H1 (cell line): ENCODE data around the gene RIPOR2. TPM values are rescaled to one million over a fixed set of nuclear protein-coding genes. Genes with fewer than 3 reads are reported as not detected.
A peak's percentile ranks its signal among the peaks of the same experiment; 100 is the strongest.

Experiments used
- CTCF ChIA-PET: fragments of 300-600 bp; sonication (Branson Sonifier 250); formaldehyde crosslinking; loops from one replicate; lab custom pipeline; 2021; ENCODE audit not compliant: partially characterized antibody; lab: Charles Lee
- POLR2A ChIA-PET: fragments of 300-600 bp; sonication (Branson Sonifier 250); formaldehyde crosslinking; loops from one replicate; lab custom pipeline; 2021; ENCODE audit warnings: inconsistent platforms; ENCODE audit not compliant: partially characterized antibody; lab: Charles Lee
- DNase-seq, 2 experiments: peaks; one replicate each; pipeline versions ENCODE4 v3.0.0 to v3.0.0-alpha.2; 2010 to 2022; ENCODE audit warnings: low spot score in 2 of 2, low read depth in 1 of 2, mixed read lengths in 1 of 2
- FAIRE-seq: peaks from 2 replicates; lab custom pipeline; 2011; peaks lifted over from hg19 to GRCh38; lab: Jason Lieb, UNC
- H2AFZ ChIP-seq: 2 replicates; pipeline ENCODE4 v1.8.1; 2012; ENCODE audit warnings: low read length, inconsistent platforms
- H2AK5ac ChIP-seq: 2 replicates; pipeline ENCODE4 v1.6.1; 2013; ENCODE audit warnings: low read depth, low read length
- H2BK120ac ChIP-seq: replicated peaks from 2 replicates; pipeline ENCODE3; 2013; ENCODE audit warnings: low read depth, low read length, inconsistent platforms
- H2BK12ac ChIP-seq: 2 replicates; pipeline ENCODE4 v1.6.1; 2013; ENCODE audit warnings: low read depth, low read length
- H2BK15ac ChIP-seq: 2 replicates; pipeline ENCODE4 v1.6.1; 2013; ENCODE audit warnings: low read length
- H2BK20ac ChIP-seq: 2 replicates; pipeline ENCODE4 v1.6.1; 2013; ENCODE audit warnings: low read length
- H2BK5ac ChIP-seq: 2 replicates; pipeline ENCODE4 v1.6.1; 2013; ENCODE audit warnings: low read depth, low read length
- H3K14ac ChIP-seq: 2 replicates; pipeline ENCODE4 v1.6.1; 2013; ENCODE audit warnings: inconsistent platforms; ENCODE audit not compliant: insufficient read length
- H3K18ac ChIP-seq: 2 replicates; pipeline ENCODE4 v1.6.1; 2013; ENCODE audit warnings: low read length; ENCODE audit errors: extremely low read depth
- H3K23ac ChIP-seq: 2 replicates; pipeline ENCODE4 v1.6.1; 2013; ENCODE audit warnings: inconsistent platforms; ENCODE audit not compliant: insufficient read length
- H3K23me2 ChIP-seq: 2 replicates; pipeline ENCODE4 v1.6.1; 2013; ENCODE audit warnings: low read depth, low read length
- H3K27ac ChIP-seq: 2 replicates; pipeline ENCODE4 v1.6.1; 2011; ENCODE audit warnings: low read depth, low read length, inconsistent platforms
- H3K27me3 ChIP-seq, 4 experiments: replicated peaks in 1 of 4; 1 replicate in 1 of 4; 2 replicates in 3 of 4; pipeline versions ENCODE4 v1.6.1 to v1.8.1; 2011 to 2013; ENCODE audit warnings: low read length in 3 of 4, mild to moderate bottlenecking in 3 of 4, inconsistent platforms in 2 of 4, mixed read lengths in 2 of 4, moderate library complexity in 1 of 4; ENCODE audit not compliant: control insufficient read depth in 3 of 4, insufficient read depth in 3 of 4; ENCODE audit errors: extremely low read depth in 1 of 4
- H3K36me3 ChIP-seq, 4 experiments: 2 replicates each; pipeline versions ENCODE4 v1.6.1 to v1.8.1; 2011 to 2013; ENCODE audit warnings: mild to moderate bottlenecking in 4 of 4, low read length in 3 of 4, moderate library complexity in 2 of 4, control low read depth in 1 of 4, inconsistent platforms in 1 of 4; ENCODE audit not compliant: insufficient read depth in 4 of 4, control insufficient read depth in 2 of 4
- H3K4ac ChIP-seq: replicated peaks from 2 replicates; pipeline ENCODE3; 2013; ENCODE audit warnings: low read length, low read depth, mixed read lengths, inconsistent platforms; ENCODE audit not compliant: insufficient read length
- H3K4me1 ChIP-seq, 4 experiments: replicated peaks in 1 of 4; 1 replicate in 1 of 4; 2 replicates in 3 of 4; pipeline versions ENCODE4 v1.6.1 to v1.8.1; 2011 to 2013; ENCODE audit warnings: low read length in 3 of 4, inconsistent platforms in 2 of 4, mixed read lengths in 1 of 4; ENCODE audit not compliant: insufficient read depth in 4 of 4, control insufficient read depth in 3 of 4
- H3K4me2 ChIP-seq, 2 experiments: 2 replicates each; pipeline versions ENCODE4 v1.6.1 to v1.8.1; 2011 to 2013; ENCODE audit warnings: low read depth in 2 of 2, low read length in 2 of 2, control low read depth in 1 of 2, inconsistent platforms in 1 of 2, mild to moderate bottlenecking in 1 of 2; ENCODE audit not compliant: insufficient read depth in 1 of 2
- H3K4me3 ChIP-seq, 4 experiments: fragments of 200-600, 300-600 bp in 1 of 4; sonication (generic), shearing (Covaris generic), sonication (Bioruptor Twin) in 1 of 4; 2 replicates each; pipeline versions ENCODE4 v1.5.1 to v1.8.1; 2011 to 2016; ENCODE audit warnings: low read length in 4 of 4, low read depth in 3 of 4, control low read depth in 2 of 4, inconsistent platforms in 2 of 4, mild to moderate bottlenecking in 2 of 4, mixed read lengths in 1 of 4, moderate library complexity in 1 of 4; ENCODE audit not compliant: insufficient read depth in 2 of 4; ENCODE audit errors: extremely low read depth in 1 of 4
- H3K56ac ChIP-seq: replicated peaks from 2 replicates; pipeline ENCODE3; 2013; ENCODE audit warnings: low read depth, mild to moderate bottlenecking, mixed read lengths, low read length, inconsistent platforms; ENCODE audit not compliant: insufficient read length
- H3K79me1 ChIP-seq: 2 replicates; pipeline ENCODE4 v1.6.1; 2013; ENCODE audit warnings: low read depth, low read length, control low read depth
- H3K79me2 ChIP-seq, 2 experiments: 2 replicates each; pipeline versions ENCODE4 v1.6.1 to v1.8.1; 2012 to 2013; ENCODE audit warnings: low read length in 2 of 2, mild to moderate bottlenecking in 2 of 2, inconsistent platforms in 1 of 2; ENCODE audit not compliant: insufficient read depth in 2 of 2, control insufficient read depth in 1 of 2
- H3K9ac ChIP-seq, 4 experiments: replicated peaks in 1 of 4; 1 replicate in 1 of 4; 2 replicates in 3 of 4; pipeline versions ENCODE4 v1.6.1 to v1.8.1; 2011 to 2013; ENCODE audit warnings: low read depth in 3 of 4, low read length in 3 of 4, control low read depth in 2 of 4, mild to moderate bottlenecking in 2 of 4, moderate library complexity in 2 of 4, inconsistent platforms in 1 of 4; ENCODE audit errors: extremely low read depth in 1 of 4
- H3K9me3 ChIP-seq, 2 experiments: 2 replicates each; pipeline versions ENCODE4 v1.6.1 to v1.8.1; 2012 to 2013; ENCODE audit warnings: mild to moderate bottlenecking in 2 of 2, moderate library complexity in 2 of 2, control low read depth in 1 of 2, inconsistent platforms in 1 of 2, low read depth in 1 of 2, low read length in 1 of 2, mixed read lengths in 1 of 2; ENCODE audit not compliant: insufficient read depth in 2 of 2
- H4K20me1 ChIP-seq, 2 experiments: replicated peaks in 1 of 2; 2 replicates each; pipeline versions ENCODE3 to v1.8.1; 2011 to 2013; ENCODE audit warnings: inconsistent platforms in 2 of 2, low read length in 2 of 2, mild to moderate bottlenecking in 1 of 2; ENCODE audit not compliant: insufficient read depth in 2 of 2, control insufficient read depth in 1 of 2
- H4K5ac ChIP-seq: 2 replicates; pipeline ENCODE4 v1.6.1; 2013; ENCODE audit warnings: low read length, low read depth, mixed read lengths, inconsistent platforms; ENCODE audit not compliant: insufficient read length
- H4K8ac ChIP-seq: 2 replicates; pipeline ENCODE4 v1.8.0; 2013; ENCODE audit warnings: mild to moderate bottlenecking, moderate library complexity, low read length, inconsistent platforms; ENCODE audit not compliant: insufficient read depth; ENCODE audit errors: extremely low read depth
- H4K91ac ChIP-seq: replicated peaks from 2 replicates; pipeline ENCODE3; 2013; ENCODE audit warnings: low read length, mixed read lengths, inconsistent platforms; ENCODE audit not compliant: insufficient read length
- BACH1 ChIP-seq: IDR thresholded peaks from 2 replicates; pipeline ENCODE4 v1.6.1; 2012; ENCODE audit warnings: low read length, improper control_type of control experiment
- KDM1A ChIP-seq: fragments of 200-600, 300-600 bp; sonication (generic); IDR thresholded peaks from 2 replicates; pipeline ENCODE4 v1.7.1; 2016; ENCODE audit warnings: mild to moderate bottlenecking, low read length, borderline replicate concordance
- MAFK ChIP-seq: IDR thresholded peaks from 2 replicates; pipeline ENCODE4 v1.6.1; 2012; ENCODE audit warnings: low read depth, mild to moderate bottlenecking, improper control_type of control experiment, low read length
- RXRA ChIP-seq: IDR thresholded peaks from 2 replicates; pipeline ENCODE4 v1.6.1; 2011; ENCODE audit warnings: low read depth, mild to moderate bottlenecking, low read length, moderate library complexity; ENCODE audit not compliant: insufficient read depth
- TAF1 ChIP-seq: IDR thresholded peaks from 2 replicates; pipeline ENCODE4 v1.6.1; 2011; ENCODE audit warnings: mild to moderate bottlenecking, low read depth, low read length
- TAF7 ChIP-seq: optimal IDR thresholded peaks from 2 replicates; pipeline ENCODE3; 2011; ENCODE audit warnings: low read depth, mild to moderate bottlenecking, inconsistent platforms, low read length, moderate library complexity, borderline replicate concordance
- WGBS, 2 experiments: shearing (Covaris generic) in 1 of 2; methylation state at CpG; one replicate each; pipeline versions ENCODE4 v1.1.6 to v1.1.7; 2013 to 2015; ENCODE audit warnings: low lambda C conversion rate in 2 of 2, mixed read lengths in 2 of 2, inconsistent platforms in 1 of 2, low coverage in 1 of 2, missing lambda C conversion rate in 1 of 2; ENCODE audit not compliant: insufficient replicate concordance in 2 of 2, insufficient coverage in 1 of 2, insufficient read length in 1 of 2; ENCODE audit errors: extremely low coverage in 1 of 2, missing lambda C conversion rate in 1 of 2; 5-methylcytosine and 5-hydroxymethylcytosine counted together
- polyA plus RNA-seq, 7 experiments: library from polyadenylated mRNA; depleted of rRNA in 3 of 7; stranded (reverse) in 5 of 7; unstranded in 2 of 7; fragments of >200 nt in 5 of 7; fragments of 200-250 nt in 2 of 7; gene quantifications; 1 replicate in 5 of 7; 2 replicates in 1 of 7; 4 replicates in 1 of 7; pipeline versions ENCODE4 v1.2.1 to v1.2.3, GENCODE V29; 2011 to 2013; ENCODE audit warnings: missing spikeins in 2 of 7, mixed read lengths in 2 of 7
- total RNA-seq: library from RNA; stranded (reverse); fragmentation: NEBNext Ultra II Directional; extraction: Animal tissue kit (Norgen Biotek cat#: 25700); gene quantifications from 2 replicates; pipeline ENCODE4 v1.2.1, GENCODE V29; 2021

The RIPOR2 gene
- total and polyA plus RNA-seq, 2 of the 8 experiments (the other 6 are each of a cell fraction or from before 2014, with no cell fraction given) = 16.7 to 45.6 TPM

DNA sequence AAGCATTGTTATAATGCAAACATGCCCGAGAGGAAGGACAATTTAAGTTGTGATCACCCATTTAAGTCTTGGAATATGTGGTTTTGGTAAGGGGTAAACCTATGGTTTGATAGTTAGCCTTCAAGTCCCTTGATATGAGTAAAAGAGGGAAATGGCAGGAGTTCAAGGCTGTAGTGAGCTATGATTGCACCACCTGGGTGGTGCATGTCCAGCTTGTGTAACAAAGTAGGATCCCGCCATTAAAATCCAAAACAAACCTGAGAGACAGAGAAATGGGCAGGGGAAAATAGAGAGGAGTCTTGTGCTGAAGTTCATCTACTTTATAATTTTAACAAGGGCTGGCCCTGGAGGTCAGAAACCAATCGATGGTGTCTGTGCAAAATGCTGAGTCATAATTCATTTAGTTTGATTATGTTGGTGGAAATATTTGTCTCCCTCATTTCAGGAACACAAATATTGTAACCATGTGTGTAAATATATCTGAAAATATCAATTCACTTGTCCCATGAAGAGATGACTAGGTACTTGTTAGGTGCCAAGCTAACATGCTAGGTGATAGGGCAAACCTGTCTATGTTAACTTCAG, 113.8 kb downstream of the RIPOR2 start:
- WGBS, 2 experiments = 88% methylated on average over 3 of the region's 3 CpGs; no CpG with 5 or more reads in 1 of the 2 experiments
- no peak overlapping the region for H3K27ac ChIP-seq
- H2AFZ ChIP-seq = no peak overlapping the region
- no peak overlapping the region for H3K56ac ChIP-seq
- ChIA-PET CTCF (interaction anchor here (0.9 to 1.2 kb wide), 3 partner anchors 34 to 206 kb away, joined by 3 read pairs; no protein-coding TSS in a partner anchor), POLR2A (no interaction called here)
- no peak overlapping the region for H3K4me3 ChIP-seq
- DNase-seq = no peak
- 0 out of 7 replicates have a peak, but pooled peaks cover 0 to under 1% (median 0%) of the 10 kb centered on the region in 4 experiments for H3K4me1 ChIP-seq
- H2BK120ac ChIP-seq = no peak overlapping the region
- H2AK5ac ChIP-seq = no peak overlapping the region
- H3K9ac ChIP-seq = no peak overlapping the region
- H2BK12ac ChIP-seq = no peak overlapping the region
- no peak overlapping the region for H3K4ac ChIP-seq
- H3K79me2 ChIP-seq = no peaks in the 10 kb centered on the region
- no peaks in the 10 kb centered on the region for H3K27me3 ChIP-seq
- peaks cover 0 to 2% (median under 1%) of the 10 kb centered on the region in 4 experiments; a peak in 3 of 8 replicates for H3K36me3 ChIP-seq
- H2BK20ac ChIP-seq = no peak overlapping the region
- no peak overlapping the region for H3K23ac ChIP-seq
- no peak overlapping the region for H3K18ac ChIP-seq
- no peaks in the 10 kb centered on the region for H3K9me3 ChIP-seq
- H3K79me1 ChIP-seq = no peaks in the 10 kb centered on the region
- H4K20me1 ChIP-seq = no peaks in the 10 kb centered on the region
- no peak overlapping the region for H4K8ac ChIP-seq
- H4K5ac ChIP-seq = no peak overlapping the region
- H3K14ac ChIP-seq = no peak overlapping the region
- no peak for FAIRE-seq
- H4K91ac ChIP-seq = no peak overlapping the region
- H3K4me2 ChIP-seq = no peak overlapping the region
- H3K23me2 ChIP-seq = no peaks in the 10 kb centered on the region
- no peak overlapping the region for H2BK5ac ChIP-seq
- TF ChIP-seq MAFK = peak; percentile 32; the same call in 1 of the 2 replicates
- TF ChIP-seq BACH1 = peak; percentile 57
- no peak for TF ChIP-seq RXRA
- no peak for TF ChIP-seq TAF7
- TF ChIP-seq TAF1 = no peak
- TF ChIP-seq KDM1A = no peak
- no peak overlapping the region for H2BK15ac ChIP-seq
